HG03460 (cell line): ENCODE results near the gene GRIK4.

Experiments
- ATAC-seq: cut with Tn5 transposase; IDR thresholded peaks from one replicate; pipeline ENCODE4 v1.9.1; 2021; ENCODE audit not compliant: unreplicated experiment

Gene GRIK4

GRCh38 chr11:120827820-120828219 lies 316.3 kb downstream of the GRIK4 start:
- no peak for ATAC-seq

- no peak for ATAC-seq
Observed at GRCh38 chr11:120828847-120829246, 317.3 kb downstream of the GRIK4 start.

GRCh38 chr11:120830085-120830620 lies 318.6 kb downstream of the GRIK4 start:
- ATAC-seq, result no peak

GRCh38 chr11:120832481-120833238 lies 321.1 kb downstream of the GRIK4 start:
- ATAC-seq, result no peak

- no peak for ATAC-seq
Observed at GRCh38 chr11:120834686-120835210, 323.2 kb downstream of the GRIK4 start.

GRCh38 chr11:120835601-120836228 lies 324.2 kb downstream of the GRIK4 start:
- ATAC-seq, result peak; percentile 88

GRCh38 chr11:120837696-120838095 lies 326.1 kb downstream of the GRIK4 start:
- ATAC-seq, result no peak

- ATAC-seq, result no peak
Observed at GRCh38 chr11:120839201-120839600, 327.7 kb downstream of the GRIK4 start.

- ATAC-seq, result no peak
Observed at GRCh38 chr11:120839846-120840402, 328.4 kb downstream of the GRIK4 start.

- no peak for ATAC-seq
Observed at GRCh38 chr11:120840661-120841060, 329.1 kb downstream of the GRIK4 start.

- no peak for ATAC-seq
Observed at GRCh38 chr11:120841074-120841473, 329.5 kb downstream of the GRIK4 start.

GRCh38 chr11:120842195-120842594 lies 330.6 kb downstream of the GRIK4 start:
- no peak for ATAC-seq

- ATAC-seq, result no peak
Observed at GRCh38 chr11:120853435-120853834, 341.9 kb downstream of the GRIK4 start.

- ATAC-seq, result no peak
Observed at GRCh38 chr11:120854988-120855387, 343.4 kb downstream of the GRIK4 start.

GRCh38 chr11:120857508-120857907 lies 346.0 kb downstream of the GRIK4 start:
- ATAC-seq, result no peak

GRCh38 chr11:120858740-120859139 lies 347.2 kb downstream of the GRIK4 start:
- no peak for ATAC-seq

GRCh38 chr11:120859552-120860295 lies 348.2 kb downstream of the GRIK4 start:
- no peak for ATAC-seq

- ATAC-seq, result no peak
Observed at GRCh38 chr11:120863359-120863758, 351.8 kb downstream of the GRIK4 start.

- no peak for ATAC-seq
Observed at GRCh38 chr11:120867024-120867423, 355.5 kb downstream of the GRIK4 start.

GRCh38 chr11:120867531-120867930 lies 356.0 kb downstream of the GRIK4 start:
- no peak for ATAC-seq

GRCh38 chr11:120867988-120868387 lies 356.4 kb downstream of the GRIK4 start:
- no peak for ATAC-seq
